ENCODE results near the gene ATE1.

DNA sequence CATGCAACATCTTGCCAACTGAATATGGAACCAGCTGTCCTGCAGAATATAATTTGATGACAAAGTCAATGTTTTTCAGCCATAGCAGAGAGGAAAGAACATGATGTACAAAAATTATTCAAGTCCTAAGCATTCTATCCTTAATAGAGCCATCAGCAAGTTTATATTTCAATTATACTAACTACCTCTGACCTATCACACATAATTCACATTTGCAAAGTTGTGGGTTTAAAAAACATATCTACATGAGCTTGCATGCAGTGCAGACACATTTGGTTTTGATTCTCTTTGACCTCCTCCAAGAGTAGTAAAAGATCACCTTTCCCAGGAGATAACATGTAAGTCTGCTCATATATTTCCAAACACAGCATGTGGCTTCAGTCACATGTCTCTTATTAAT lies 203.5 kb downstream of the ATE1 start:
- TF ChIP-seq REST (IDR thresholded peaks at IDR 0.05; ENCODE audit: low read depth) (no peak), TCF12 (IDR thresholded peaks at IDR 0.05; ENCODE audit: low read depth) (no peak), NFIC (IDR thresholded peaks at IDR 0.05) (no peak), EP300 (IDR thresholded peaks at IDR 0.05; ENCODE audit: borderline replicate concordance) (no peak)
- TF ChIP-seq, protein P1, sequence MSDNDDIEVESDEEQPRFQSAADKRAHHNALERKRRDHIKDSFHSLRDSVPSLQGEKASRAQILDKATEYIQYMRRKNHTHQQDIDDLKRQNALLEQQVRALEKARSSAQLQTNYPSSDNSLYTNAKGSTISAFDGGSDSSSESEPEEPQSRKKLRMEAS (IDR thresholded peaks at IDR 0.05), result no peak

Measured in Ishikawa (cell line).